H1 (cell line): ENCODE measurements around the gene KCNE3. TPM values are rescaled to one million over a fixed set of nuclear protein-coding genes. Genes with fewer than 3 reads are reported as not detected.

Experiments
- CTCF ChIA-PET: fragments of 300-600 bp; sonication (Branson Sonifier 250); formaldehyde crosslinking; loops from one replicate; lab custom pipeline; 2021; ENCODE audit not compliant: partially characterized antibody; lab: Charles Lee
- POLR2A ChIA-PET: fragments of 300-600 bp; sonication (Branson Sonifier 250); formaldehyde crosslinking; loops from one replicate; lab custom pipeline; 2021; ENCODE audit warnings: inconsistent platforms; ENCODE audit not compliant: partially characterized antibody; lab: Charles Lee
- DNase-seq, 2 experiments: peaks; one replicate each; pipeline versions ENCODE4 v3.0.0 to v3.0.0-alpha.2; 2010 to 2022; ENCODE audit warnings: low spot score in 2 of 2, low read depth in 1 of 2, mixed read lengths in 1 of 2
- FAIRE-seq: peaks from 2 replicates; lab custom pipeline; 2011; peaks lifted over from hg19 to GRCh38; lab: Jason Lieb, UNC
- H2AFZ ChIP-seq: 2 replicates; pipeline ENCODE4 v1.8.1; 2012; ENCODE audit warnings: low read length, inconsistent platforms
- H2AK5ac ChIP-seq: 2 replicates; pipeline ENCODE4 v1.6.1; 2013; ENCODE audit warnings: low read depth, low read length
- H2BK120ac ChIP-seq: replicated peaks from 2 replicates; pipeline ENCODE3; 2013; ENCODE audit warnings: low read depth, low read length, inconsistent platforms
- H2BK12ac ChIP-seq: 2 replicates; pipeline ENCODE4 v1.6.1; 2013; ENCODE audit warnings: low read depth, low read length
- H2BK15ac ChIP-seq: 2 replicates; pipeline ENCODE4 v1.6.1; 2013; ENCODE audit warnings: low read length
- H2BK20ac ChIP-seq: 2 replicates; pipeline ENCODE4 v1.6.1; 2013; ENCODE audit warnings: low read length
- H2BK5ac ChIP-seq: 2 replicates; pipeline ENCODE4 v1.6.1; 2013; ENCODE audit warnings: low read depth, low read length
- H3K14ac ChIP-seq: 2 replicates; pipeline ENCODE4 v1.6.1; 2013; ENCODE audit warnings: inconsistent platforms; ENCODE audit not compliant: insufficient read length
- H3K18ac ChIP-seq: 2 replicates; pipeline ENCODE4 v1.6.1; 2013; ENCODE audit warnings: low read length; ENCODE audit errors: extremely low read depth
- H3K23ac ChIP-seq: 2 replicates; pipeline ENCODE4 v1.6.1; 2013; ENCODE audit warnings: inconsistent platforms; ENCODE audit not compliant: insufficient read length
- H3K23me2 ChIP-seq: 2 replicates; pipeline ENCODE4 v1.6.1; 2013; ENCODE audit warnings: low read depth, low read length
- H3K27ac ChIP-seq: 2 replicates; pipeline ENCODE4 v1.6.1; 2011; ENCODE audit warnings: low read depth, low read length, inconsistent platforms
- H3K27me3 ChIP-seq, 4 experiments: replicated peaks in 1 of 4; 1 replicate in 1 of 4; 2 replicates in 3 of 4; pipeline versions ENCODE4 v1.6.1 to v1.8.1; 2011 to 2013; ENCODE audit warnings: low read length in 3 of 4, mild to moderate bottlenecking in 3 of 4, inconsistent platforms in 2 of 4, mixed read lengths in 2 of 4, moderate library complexity in 1 of 4; ENCODE audit not compliant: control insufficient read depth in 3 of 4, insufficient read depth in 3 of 4; ENCODE audit errors: extremely low read depth in 1 of 4
- H3K36me3 ChIP-seq, 4 experiments: 2 replicates each; pipeline versions ENCODE4 v1.6.1 to v1.8.1; 2011 to 2013; ENCODE audit warnings: mild to moderate bottlenecking in 4 of 4, low read length in 3 of 4, moderate library complexity in 2 of 4, control low read depth in 1 of 4, inconsistent platforms in 1 of 4; ENCODE audit not compliant: insufficient read depth in 4 of 4, control insufficient read depth in 2 of 4
- H3K4ac ChIP-seq: replicated peaks from 2 replicates; pipeline ENCODE3; 2013; ENCODE audit warnings: low read length, low read depth, mixed read lengths, inconsistent platforms; ENCODE audit not compliant: insufficient read length
- H3K4me1 ChIP-seq, 4 experiments: replicated peaks in 1 of 4; 1 replicate in 1 of 4; 2 replicates in 3 of 4; pipeline versions ENCODE4 v1.6.1 to v1.8.1; 2011 to 2013; ENCODE audit warnings: low read length in 3 of 4, inconsistent platforms in 2 of 4, mixed read lengths in 1 of 4; ENCODE audit not compliant: insufficient read depth in 4 of 4, control insufficient read depth in 3 of 4
- H3K4me2 ChIP-seq, 2 experiments: 2 replicates each; pipeline versions ENCODE4 v1.6.1 to v1.8.1; 2011 to 2013; ENCODE audit warnings: low read depth in 2 of 2, low read length in 2 of 2, control low read depth in 1 of 2, inconsistent platforms in 1 of 2, mild to moderate bottlenecking in 1 of 2; ENCODE audit not compliant: insufficient read depth in 1 of 2
- H3K4me3 ChIP-seq, 4 experiments: fragments of 200-600, 300-600 bp in 1 of 4; sonication (generic), shearing (Covaris generic), sonication (Bioruptor Twin) in 1 of 4; 2 replicates each; pipeline versions ENCODE4 v1.5.1 to v1.8.1; 2011 to 2016; ENCODE audit warnings: low read length in 4 of 4, low read depth in 3 of 4, control low read depth in 2 of 4, inconsistent platforms in 2 of 4, mild to moderate bottlenecking in 2 of 4, mixed read lengths in 1 of 4, moderate library complexity in 1 of 4; ENCODE audit not compliant: insufficient read depth in 2 of 4; ENCODE audit errors: extremely low read depth in 1 of 4
- H3K56ac ChIP-seq: replicated peaks from 2 replicates; pipeline ENCODE3; 2013; ENCODE audit warnings: low read depth, mild to moderate bottlenecking, mixed read lengths, low read length, inconsistent platforms; ENCODE audit not compliant: insufficient read length
- H3K79me1 ChIP-seq: 2 replicates; pipeline ENCODE4 v1.6.1; 2013; ENCODE audit warnings: low read depth, low read length, control low read depth
- H3K79me2 ChIP-seq, 2 experiments: 2 replicates each; pipeline versions ENCODE4 v1.6.1 to v1.8.1; 2012 to 2013; ENCODE audit warnings: low read length in 2 of 2, mild to moderate bottlenecking in 2 of 2, inconsistent platforms in 1 of 2; ENCODE audit not compliant: insufficient read depth in 2 of 2, control insufficient read depth in 1 of 2
- H3K9ac ChIP-seq, 4 experiments: replicated peaks in 1 of 4; 1 replicate in 1 of 4; 2 replicates in 3 of 4; pipeline versions ENCODE4 v1.6.1 to v1.8.1; 2011 to 2013; ENCODE audit warnings: low read depth in 3 of 4, low read length in 3 of 4, control low read depth in 2 of 4, mild to moderate bottlenecking in 2 of 4, moderate library complexity in 2 of 4, inconsistent platforms in 1 of 4; ENCODE audit errors: extremely low read depth in 1 of 4
- H3K9me3 ChIP-seq, 2 experiments: 2 replicates each; pipeline versions ENCODE4 v1.6.1 to v1.8.1; 2012 to 2013; ENCODE audit warnings: mild to moderate bottlenecking in 2 of 2, moderate library complexity in 2 of 2, control low read depth in 1 of 2, inconsistent platforms in 1 of 2, low read depth in 1 of 2, low read length in 1 of 2, mixed read lengths in 1 of 2; ENCODE audit not compliant: insufficient read depth in 2 of 2
- H4K20me1 ChIP-seq, 2 experiments: replicated peaks in 1 of 2; 2 replicates each; pipeline versions ENCODE3 to v1.8.1; 2011 to 2013; ENCODE audit warnings: inconsistent platforms in 2 of 2, low read length in 2 of 2, mild to moderate bottlenecking in 1 of 2; ENCODE audit not compliant: insufficient read depth in 2 of 2, control insufficient read depth in 1 of 2
- H4K5ac ChIP-seq: 2 replicates; pipeline ENCODE4 v1.6.1; 2013; ENCODE audit warnings: low read length, low read depth, mixed read lengths, inconsistent platforms; ENCODE audit not compliant: insufficient read length
- H4K8ac ChIP-seq: 2 replicates; pipeline ENCODE4 v1.8.0; 2013; ENCODE audit warnings: mild to moderate bottlenecking, moderate library complexity, low read length, inconsistent platforms; ENCODE audit not compliant: insufficient read depth; ENCODE audit errors: extremely low read depth
- H4K91ac ChIP-seq: replicated peaks from 2 replicates; pipeline ENCODE3; 2013; ENCODE audit warnings: low read length, mixed read lengths, inconsistent platforms; ENCODE audit not compliant: insufficient read length
- ATF2 ChIP-seq: IDR thresholded peaks from 2 replicates; pipeline ENCODE4 v1.6.1; 2012; ENCODE audit warnings: low read length, inconsistent platforms
- CEBPB ChIP-seq: IDR thresholded peaks from 2 replicates; pipeline ENCODE4 v1.6.1; 2012; ENCODE audit warnings: low read depth, low read length
- CHD1 ChIP-seq: IDR thresholded peaks from 2 replicates; pipeline ENCODE4 v1.6.1; 2012; ENCODE audit warnings: low read depth, low read length, improper control_type of control experiment
- CHD2 ChIP-seq: IDR thresholded peaks from 2 replicates; pipeline ENCODE4 v1.6.1; 2012; ENCODE audit warnings: low read length, improper control_type of control experiment
- KDM4A ChIP-seq: IDR thresholded peaks from one replicate; pipeline ENCODE4 v1.7.1; 2012; ENCODE audit warnings: low read depth, mild to moderate bottlenecking, moderate library complexity, low read length, inconsistent platforms; ENCODE audit not compliant: severe bottlenecking
- KDM5A ChIP-seq: fragments of 200-600 bp; IDR thresholded peaks from 2 replicates; pipeline ENCODE4 v1.7.1; 2012; ENCODE audit warnings: mild to moderate bottlenecking, low read length, inconsistent platforms, mixed read lengths
- POU5F1 ChIP-seq: IDR thresholded peaks from 2 replicates; pipeline ENCODE4 v1.6.1; 2011; ENCODE audit warnings: low read depth, mild to moderate bottlenecking, low read length, moderate library complexity
- RFX5 ChIP-seq: IDR thresholded peaks from 2 replicates; pipeline ENCODE4 v1.6.1; 2011; ENCODE audit warnings: low read depth, low read length, improper control_type of control experiment, borderline replicate concordance
- SAP30 ChIP-seq: fragments of 300-600 bp; sonication (generic); IDR thresholded peaks from 2 replicates; pipeline ENCODE4 v1.7.1; 2012; ENCODE audit warnings: low read length, moderate library complexity, mild to moderate bottlenecking, inconsistent platforms; ENCODE audit not compliant: insufficient read depth, insufficient replicate concordance
- SIN3A ChIP-seq, 2 experiments: IDR thresholded peaks in 1 of 2; conservative IDR thresholded peaks in 1 of 2; 2 replicates each; pipeline ENCODE4 v1.6.1; 2011 to 2012; ENCODE audit warnings: low read length in 2 of 2, improper control_type of control experiment in 1 of 2, low read depth in 1 of 2, mild to moderate bottlenecking in 1 of 2
- SP4 ChIP-seq: IDR thresholded peaks from 2 replicates; pipeline ENCODE4 v1.6.1; 2012; ENCODE audit warnings: low read length, inconsistent platforms
- TEAD4 ChIP-seq: IDR thresholded peaks from 2 replicates; pipeline ENCODE4 v1.6.1; 2012; ENCODE audit warnings: low read depth, low read length, inconsistent platforms, mixed read lengths
- YY1 ChIP-seq: IDR thresholded peaks from 2 replicates; pipeline ENCODE4 v1.6.1; 2011; ENCODE audit warnings: low read depth, mild to moderate bottlenecking, low read length
- WGBS, 2 experiments: shearing (Covaris generic) in 1 of 2; methylation state at CpG; one replicate each; pipeline versions ENCODE4 v1.1.6 to v1.1.7; 2013 to 2015; ENCODE audit warnings: low lambda C conversion rate in 2 of 2, mixed read lengths in 2 of 2, inconsistent platforms in 1 of 2, low coverage in 1 of 2, missing lambda C conversion rate in 1 of 2; ENCODE audit not compliant: insufficient replicate concordance in 2 of 2, insufficient coverage in 1 of 2, insufficient read length in 1 of 2; ENCODE audit errors: extremely low coverage in 1 of 2, missing lambda C conversion rate in 1 of 2; 5-methylcytosine and 5-hydroxymethylcytosine counted together
- polyA plus RNA-seq, 7 experiments: library from polyadenylated mRNA; depleted of rRNA in 3 of 7; stranded (reverse) in 5 of 7; unstranded in 2 of 7; fragments of >200 nt in 5 of 7; fragments of 200-250 nt in 2 of 7; gene quantifications; 1 replicate in 5 of 7; 2 replicates in 1 of 7; 4 replicates in 1 of 7; pipeline versions ENCODE4 v1.2.1 to v1.2.3, GENCODE V29; 2011 to 2013; ENCODE audit warnings: missing spikeins in 2 of 7, mixed read lengths in 2 of 7
- total RNA-seq: library from RNA; stranded (reverse); fragmentation: NEBNext Ultra II Directional; extraction: Animal tissue kit (Norgen Biotek cat#: 25700); gene quantifications from 2 replicates; pipeline ENCODE4 v1.2.1, GENCODE V29; 2021

Gene KCNE3
- total and polyA plus RNA-seq, 2 of the 8 experiments (the other 6 are each of a cell fraction or from before 2014, with no cell fraction given), result 1.9 to 3.5 TPM

- 99% methylated on average over 4 of the region's 4 CpGs; no CpG with 5 or more reads in 1 of the 2 experiments for WGBS, 2 experiments
- H3K9me3 ChIP-seq, result no peaks in the 10 kb centered on the region
- no peak overlapping the region for H2BK12ac ChIP-seq
- H2BK20ac ChIP-seq, result no peak overlapping the region
- no peaks in the 10 kb centered on the region for H3K79me2 ChIP-seq
- H3K14ac ChIP-seq, result no peak overlapping the region
- H3K23ac ChIP-seq, result no peak overlapping the region
- H4K5ac ChIP-seq, result no peak overlapping the region
- CTCF ChIA-PET, result no interaction called here
- no peak overlapping the region for H3K4ac ChIP-seq
- H3K23me2 ChIP-seq, result no peaks in the 10 kb centered on the region
- H3K9ac ChIP-seq, result no peak overlapping the region
- no peak overlapping the region for H2BK5ac ChIP-seq
- H3K27me3 ChIP-seq, result no peaks in the 10 kb centered on the region
- H3K36me3 ChIP-seq, result no peaks in the 10 kb centered on the region
- no peak overlapping the region for H3K4me3 ChIP-seq
- no peak for DNase-seq
- H3K18ac ChIP-seq, result no peak overlapping the region
- no peak overlapping the region for H3K4me2 ChIP-seq
- no peak overlapping the region for H3K56ac ChIP-seq
- no peaks in the 10 kb centered on the region for H4K20me1 ChIP-seq
- H4K91ac ChIP-seq, result no peak overlapping the region
- no peak overlapping the region for H2BK15ac ChIP-seq
- no peak overlapping the region for H3K27ac ChIP-seq
- H2AFZ ChIP-seq, result no peak overlapping the region
- H4K8ac ChIP-seq, result no peak overlapping the region
- POLR2A ChIA-PET, result interaction anchor here (1.0 kb wide), 1 partner anchor 13 kb away, joined by 3 read pairs; no protein-coding TSS in a partner anchor
- FAIRE-seq, result no peak
- H3K4me1 ChIP-seq, result no peaks in the 10 kb centered on the region
- no peaks in the 10 kb centered on the region for H3K79me1 ChIP-seq
- no peak overlapping the region for H2BK120ac ChIP-seq
- no peak overlapping the region for H2AK5ac ChIP-seq
- TF ChIP-seq TEAD4 (no peak), YY1 (no peak), KDM4A (no peak), CHD1 (no peak), SP4 (no peak), CHD2 (no peak), RFX5 (no peak), ATF2 (no peak), SIN3A (conservative IDR thresholded peaks at IDR 0.05 in 1 of 2, IDR thresholded peaks at IDR 0.05 in 1 of 2; ENCODE audit: low read depth in 1 of 2, low read length in 2 of 2) (no peak), POU5F1 (no peak), SAP30 (no peak), CEBPB (no peak), KDM5A (no peak)
Measured at GRCh38 chr11:74427384-74427886, 39.9 kb downstream of the KCNE3 start.
